Kidney epithelial cell (primary cell): Measurements from ENCODE around the gene PADI6. TPM values are rescaled to one million over a fixed set of nuclear protein-coding genes. Genes with fewer than 3 reads are reported as not detected.

Source experiments
- DNase-seq: peaks from one replicate; pipeline ENCODE4 v3.0.0-alpha.2; 2010; ENCODE audit warnings: low read depth
- H3K27me3 ChIP-seq: 2 replicates; pipeline ENCODE4 v1.6.0; 2011; ENCODE audit warnings: low read length; ENCODE audit not compliant: control insufficient read depth, insufficient read depth
- H3K36me3 ChIP-seq: 2 replicates; pipeline ENCODE4 v1.5.1; 2011; ENCODE audit warnings: low read length; ENCODE audit not compliant: control insufficient read depth, insufficient read depth
- H3K4me3 ChIP-seq: 2 replicates; pipeline ENCODE4 v1.5.1; 2011; ENCODE audit warnings: low read depth, mild to moderate bottlenecking, control low read depth, low read length
- total RNA-seq: library from RNA; depleted of rRNA; stranded (reverse); fragments of >200 nt; gene quantifications from 2 replicates; pipeline ENCODE4 v1.2.3, GENCODE V29; 2015
- TF ChIP-seq, protein P1 (sequence below): IDR thresholded peaks from 2 replicates; pipeline ENCODE4 v1.5.1; 2011; ENCODE audit warnings: mild to moderate bottlenecking, moderate library complexity, low read length, control low read depth, inconsistent platforms; ENCODE audit not compliant: insufficient read depth, poor library complexity, severe bottlenecking

The PADI6 gene
- total RNA-seq, 1 donor from 2014 or later = not detected

DNA sequence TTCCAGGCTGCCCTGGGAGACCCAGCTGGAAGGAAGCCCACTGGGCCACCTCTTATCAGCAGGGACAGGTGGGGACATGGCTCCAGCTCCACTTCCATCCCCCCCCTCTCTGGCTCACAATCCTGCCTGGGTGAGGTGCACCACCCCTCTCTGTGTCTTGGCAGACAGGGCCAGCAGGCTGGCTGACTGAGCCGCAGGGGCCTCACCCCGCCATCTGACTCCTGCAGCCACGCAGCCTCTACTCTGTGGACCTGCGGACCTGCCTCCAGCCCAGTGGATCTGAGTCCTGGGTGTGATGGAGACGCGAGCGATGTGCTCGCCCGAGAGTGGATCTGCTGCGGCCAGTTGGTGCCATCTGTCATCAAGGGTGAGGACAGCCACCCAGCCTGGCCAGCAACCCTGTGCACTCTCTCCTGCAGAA is 37.4 kb downstream of the PADI6 start:
- no peak for DNase-seq
- H3K36me3 ChIP-seq = peaks cover 2% of the 10 kb centered on the region
- H3K4me3 ChIP-seq = no peak overlapping the region
- H3K27me3 ChIP-seq = no peaks in the 10 kb centered on the region
- TF ChIP-seq, protein P1, sequence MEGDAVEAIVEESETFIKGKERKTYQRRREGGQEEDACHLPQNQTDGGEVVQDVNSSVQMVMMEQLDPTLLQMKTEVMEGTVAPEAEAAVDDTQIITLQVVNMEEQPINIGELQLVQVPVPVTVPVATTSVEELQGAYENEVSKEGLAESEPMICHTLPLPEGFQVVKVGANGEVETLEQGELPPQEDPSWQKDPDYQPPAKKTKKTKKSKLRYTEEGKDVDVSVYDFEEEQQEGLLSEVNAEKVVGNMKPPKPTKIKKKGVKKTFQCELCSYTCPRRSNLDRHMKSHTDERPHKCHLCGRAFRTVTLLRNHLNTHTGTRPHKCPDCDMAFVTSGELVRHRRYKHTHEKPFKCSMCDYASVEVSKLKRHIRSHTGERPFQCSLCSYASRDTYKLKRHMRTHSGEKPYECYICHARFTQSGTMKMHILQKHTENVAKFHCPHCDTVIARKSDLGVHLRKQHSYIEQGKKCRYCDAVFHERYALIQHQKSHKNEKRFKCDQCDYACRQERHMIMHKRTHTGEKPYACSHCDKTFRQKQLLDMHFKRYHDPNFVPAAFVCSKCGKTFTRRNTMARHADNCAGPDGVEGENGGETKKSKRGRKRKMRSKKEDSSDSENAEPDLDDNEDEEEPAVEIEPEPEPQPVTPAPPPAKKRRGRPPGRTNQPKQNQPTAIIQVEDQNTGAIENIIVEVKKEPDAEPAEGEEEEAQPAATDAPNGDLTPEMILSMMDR = no peak

DNA sequence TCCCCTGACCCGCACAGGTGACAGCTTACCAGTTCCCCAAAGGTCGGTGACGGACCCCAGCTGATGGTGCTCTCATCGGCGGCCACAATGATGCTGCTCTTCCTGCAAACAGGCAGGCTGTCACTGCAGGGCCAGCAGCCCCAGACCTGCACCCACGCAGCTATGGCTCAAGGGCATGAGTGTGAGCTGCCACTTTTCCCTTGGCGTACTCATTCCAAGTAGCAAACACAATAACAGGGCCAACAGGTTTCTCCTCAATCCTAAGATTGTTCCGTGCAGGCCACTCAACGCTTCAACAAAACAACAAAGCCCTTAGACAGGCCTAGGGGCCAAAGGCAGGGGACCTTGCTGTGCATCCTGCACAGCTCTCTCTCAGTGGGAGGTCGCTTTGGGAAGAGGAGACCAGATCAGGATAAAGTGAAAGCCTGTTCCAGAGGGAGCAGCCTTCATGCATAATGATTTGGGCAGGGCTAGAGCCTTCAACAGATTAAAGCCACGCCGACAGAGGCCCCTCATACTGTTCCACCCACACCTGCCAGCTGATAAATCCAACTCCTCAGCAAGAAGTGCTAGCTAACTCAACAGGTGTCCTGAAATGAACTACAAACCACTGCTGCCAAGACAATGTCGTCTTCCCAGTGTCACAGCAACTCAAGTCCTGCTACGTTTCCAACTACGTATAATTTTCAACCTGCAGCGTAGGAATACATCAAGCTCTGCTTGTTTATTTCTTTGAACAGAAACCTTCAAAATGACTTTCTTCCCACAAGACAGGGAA is 40.3 kb downstream of the PADI6 start:
- Histone ChIP-seq H3K27me3 (no peaks in the 10 kb centered on the region), H3K36me3 (peaks cover 4% of the 10 kb centered on the region), H3K4me3 (no peak overlapping the region)
- no peak for DNase-seq
- TF ChIP-seq, protein P1 = no peak

DNA sequence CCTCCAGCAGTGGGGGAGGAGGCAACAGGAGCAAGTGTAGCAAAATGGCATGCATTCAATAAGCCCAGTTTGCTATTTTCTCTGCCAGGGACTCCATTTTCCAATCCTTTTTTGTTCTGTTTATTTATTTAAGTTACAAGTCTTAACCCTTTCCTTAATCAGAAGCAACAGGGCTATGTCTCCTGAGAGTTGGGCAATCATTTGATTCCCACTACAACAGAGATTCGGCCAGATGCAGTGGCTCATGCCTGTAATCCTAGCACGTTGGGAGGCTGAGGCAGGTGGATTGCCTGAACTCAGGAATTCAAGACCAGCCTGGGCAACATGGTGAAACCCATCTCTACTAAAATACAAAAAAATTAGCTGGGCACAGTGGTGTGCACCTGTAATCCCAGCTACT is 42.0 kb downstream of the PADI6 start:
- no peak for DNase-seq
- Histone ChIP-seq H3K27me3 (no peaks in the 10 kb centered on the region), H3K36me3 (peaks cover 4% of the 10 kb centered on the region), H3K4me3 (no peak overlapping the region)
- TF ChIP-seq, protein P1 = no peak

DNA sequence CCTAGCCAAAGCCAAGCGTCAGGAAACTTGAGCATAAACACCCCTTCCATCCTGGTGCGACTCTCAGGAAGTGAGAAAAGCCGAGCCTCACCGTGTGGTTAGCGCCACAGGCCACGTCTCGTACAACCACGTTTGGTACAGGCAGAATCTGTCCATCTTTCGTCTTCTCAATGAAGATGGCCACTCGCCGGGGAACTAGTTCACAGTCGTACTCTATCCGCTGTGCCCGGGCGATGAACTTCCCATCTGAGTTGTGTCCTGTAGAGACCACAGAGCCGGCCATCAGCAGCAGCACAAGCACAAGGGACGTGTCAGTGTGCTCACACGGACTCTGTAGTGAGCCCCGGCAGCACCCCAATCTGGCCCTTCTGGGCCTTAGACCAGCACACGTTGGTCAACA is 44.4 kb downstream of the PADI6 start:
- no peaks in the 10 kb centered on the region for H3K27me3 ChIP-seq
- TF ChIP-seq, protein P1 = no peak
- no peak overlapping the region for H3K4me3 ChIP-seq
- H3K36me3 ChIP-seq = peaks cover 2% of the 10 kb centered on the region
- DNase-seq = no peak

DNA sequence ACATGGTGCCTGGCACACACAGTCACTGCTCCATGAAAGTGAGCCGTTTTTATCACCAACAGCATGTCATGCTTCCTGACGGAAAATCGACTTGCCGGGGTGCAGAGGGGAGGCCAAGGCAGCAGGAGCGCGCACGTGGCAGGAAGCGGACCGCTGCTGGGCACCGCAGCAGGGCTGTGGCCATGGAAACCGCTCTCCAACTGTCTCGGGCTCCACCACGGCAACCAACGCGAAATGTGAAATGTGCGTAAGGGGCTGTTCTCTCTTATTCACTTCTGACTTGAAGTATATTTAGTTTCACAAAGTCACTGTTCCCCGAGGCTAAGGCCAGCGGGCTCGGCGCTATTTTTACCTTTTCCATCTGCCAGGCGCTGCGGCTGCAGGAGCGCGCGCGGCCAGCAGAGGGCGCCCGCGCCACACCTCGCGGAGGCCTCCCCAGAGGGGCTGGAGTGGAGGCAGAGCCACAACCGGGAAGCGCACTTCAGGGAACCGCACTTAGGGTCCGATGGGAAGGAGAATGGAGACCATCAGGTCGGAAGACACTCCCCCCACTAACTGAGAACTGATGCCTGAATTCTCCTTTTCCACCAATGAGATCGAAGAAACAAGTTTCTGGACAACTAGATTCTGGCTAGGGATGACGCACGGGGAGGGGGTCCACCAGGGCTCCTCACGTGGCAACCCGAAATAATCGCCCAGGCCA is 47.8 kb downstream of the PADI6 start:
- DNase-seq = no peak
- H3K4me3 ChIP-seq = no peak overlapping the region
- H3K36me3 ChIP-seq = peaks cover 2% of the 10 kb centered on the region
- H3K27me3 ChIP-seq = no peaks in the 10 kb centered on the region
- TF ChIP-seq, protein P1 = peak; percentile 85

DNA sequence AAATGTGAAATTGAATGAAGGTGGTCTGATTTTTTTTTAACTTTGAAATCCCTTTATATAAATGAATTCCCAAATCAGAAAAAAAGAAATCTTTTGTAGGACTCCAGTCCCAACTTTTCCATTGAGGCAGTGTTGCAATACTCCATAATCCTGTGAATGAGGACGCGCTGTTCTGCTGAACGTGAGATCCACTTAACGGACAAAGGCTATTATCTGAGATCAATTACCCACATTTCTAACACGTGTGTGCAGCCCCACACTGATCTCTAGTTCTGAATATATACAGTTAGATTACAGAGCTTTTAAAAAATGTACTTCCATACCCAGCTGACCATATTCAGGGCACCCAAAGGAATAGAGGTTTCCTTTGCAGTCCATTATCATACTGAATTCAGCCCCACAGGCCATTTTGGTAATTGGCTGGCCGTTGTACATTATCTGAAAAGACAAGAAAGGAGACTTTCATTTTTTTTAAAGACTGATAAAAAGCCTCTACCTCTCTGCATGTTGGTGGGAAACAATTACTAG is 48.5 kb downstream of the PADI6 start:
- Histone ChIP-seq H3K27me3 (no peaks in the 10 kb centered on the region), H3K36me3 (peaks cover 2% of the 10 kb centered on the region), H3K4me3 (no peak overlapping the region)
- no peak for DNase-seq
- TF ChIP-seq, protein P1 = no peak
